HEK293 (cell line): ENCODE results near the gene RAF1.

Experiments used
- GLIS2 ChIP-seq: fragments of 450-650 bp; formaldehyde crosslinking; IDR thresholded peaks from 2 replicates; pipeline ENCODE4 v1.5.1; 2016; ENCODE audit warnings: missing biosample characterization, missing genetic modification characterization
- IKZF3 ChIP-seq: fragments of 450-650 bp; IDR thresholded peaks from 2 replicates; pipeline ENCODE4 v1.5.0; 2018; ENCODE audit warnings: missing biosample characterization, mild to moderate bottlenecking, missing genetic modification characterization, moderate library complexity
- KLF7 ChIP-seq: fragments of 450-650 bp; formaldehyde crosslinking; IDR thresholded peaks from 2 replicates; pipeline ENCODE4 v1.5.1; 2016; ENCODE audit warnings: missing biosample characterization, missing genetic modification characterization, borderline replicate concordance
- WT1 ChIP-seq: fragments of 450-650 bp; formaldehyde crosslinking; IDR thresholded peaks from 2 replicates; pipeline ENCODE4 v1.5.1; 2016; ENCODE audit warnings: missing biosample characterization, missing genetic modification characterization
- ZNF202 ChIP-seq: fragments of 450-650 bp; formaldehyde crosslinking; IDR thresholded peaks from 2 replicates; pipeline ENCODE4 v1.5.1; 2016; ENCODE audit warnings: missing biosample characterization, missing genetic modification characterization, borderline replicate concordance
- ZNF221 ChIP-seq: fragments of 450-650 bp; formaldehyde crosslinking; IDR thresholded peaks from 2 replicates; pipeline ENCODE4 v1.5.1; 2017; ENCODE audit warnings: missing biosample characterization, missing genetic modification characterization, borderline replicate concordance
- ZNF274 ChIP-seq, 2 experiments: fragments of 200-500 bp in 1 of 2; fragments of 450-650 bp in 1 of 2; sonication (Bioruptor generic) in 1 of 2; formaldehyde crosslinking in 1 of 2; IDR thresholded peaks; 2 replicates each; pipeline versions ENCODE4 v1.5.1 to v1.6.1; 2014 to 2016; ENCODE audit warnings: borderline replicate concordance in 1 of 2, inconsistent platforms in 1 of 2, low read length in 1 of 2, missing biosample characterization in 1 of 2, missing genetic modification characterization in 1 of 2
- ZNF324 ChIP-seq: fragments of 450-650 bp; formaldehyde crosslinking; IDR thresholded peaks from 2 replicates; pipeline ENCODE4 v1.5.1; 2016; ENCODE audit warnings: missing biosample characterization, missing genetic modification characterization
- ZNF423 ChIP-seq: fragments of 450-650 bp; formaldehyde crosslinking; IDR thresholded peaks from 2 replicates; pipeline ENCODE4 v1.5.1; 2016; ENCODE audit warnings: missing biosample characterization, missing genetic modification characterization
- ZNF529 ChIP-seq: fragments of 450-650 bp; formaldehyde crosslinking; IDR thresholded peaks from 2 replicates; pipeline ENCODE4 v1.5.1; 2017; ENCODE audit warnings: missing genetic modification characterization, missing biosample characterization; ENCODE audit not compliant: insufficient replicate concordance
- ZNF654 ChIP-seq: fragments of 450-650 bp; formaldehyde crosslinking; IDR thresholded peaks from 2 replicates; pipeline ENCODE4 v1.5.1; 2016; ENCODE audit warnings: low read depth, missing biosample characterization, missing genetic modification characterization
- TF ChIP-seq, protein P1 (sequence below): fragments of 450-650 bp; formaldehyde crosslinking; IDR thresholded peaks from 2 replicates; pipeline ENCODE4 v1.5.1; 2016; ENCODE audit warnings: missing biosample characterization, missing genetic modification characterization
- TF ChIP-seq, protein P2 (sequence below): fragments of 450-650 bp; formaldehyde crosslinking; IDR thresholded peaks from 2 replicates; pipeline ENCODE4 v1.5.0; 2017; ENCODE audit warnings: missing biosample characterization, missing genetic modification characterization, borderline replicate concordance
- TF ChIP-seq, protein P3 (sequence below): fragments of 450-650 bp; formaldehyde crosslinking; IDR thresholded peaks from 2 replicates; pipeline ENCODE4 v1.5.1; 2016; ENCODE audit warnings: missing biosample characterization, missing genetic modification characterization
- TF ChIP-seq, protein P4 (sequence below): fragments of 450-650 bp; formaldehyde crosslinking; IDR thresholded peaks from 2 replicates; pipeline ENCODE4 v1.5.1; 2016; ENCODE audit warnings: missing biosample characterization, missing genetic modification characterization
- TF ChIP-seq, protein P5 (sequence below): fragments of 450-650 bp; formaldehyde crosslinking; IDR thresholded peaks from 2 replicates; pipeline ENCODE4 v1.5.1; 2016; ENCODE audit warnings: missing biosample characterization, missing genetic modification characterization
- TF ChIP-seq, protein P6 (sequence below): fragments of 450-650 bp; formaldehyde crosslinking; IDR thresholded peaks from 2 replicates; pipeline ENCODE4 v1.5.1; 2016; ENCODE audit warnings: missing biosample characterization, missing genetic modification characterization
- TF ChIP-seq, protein P7 (sequence below): fragments of 450-650 bp; formaldehyde crosslinking; IDR thresholded peaks from 2 replicates; pipeline ENCODE4 v1.5.1; 2016; ENCODE audit warnings: missing biosample characterization, missing genetic modification characterization, low read depth
- TF ChIP-seq, protein P8 (sequence below): fragments of 450-650 bp; formaldehyde crosslinking; IDR thresholded peaks from 2 replicates; pipeline ENCODE4 v1.5.1; 2016; ENCODE audit warnings: missing biosample characterization, missing genetic modification characterization
- TF ChIP-seq, protein P9 (sequence below): IDR thresholded peaks from 2 replicates; pipeline ENCODE4 v1.6.1; 2011; ENCODE audit warnings: mild to moderate bottlenecking, low read depth, low read length, borderline replicate concordance

Gene RAF1

DNA sequence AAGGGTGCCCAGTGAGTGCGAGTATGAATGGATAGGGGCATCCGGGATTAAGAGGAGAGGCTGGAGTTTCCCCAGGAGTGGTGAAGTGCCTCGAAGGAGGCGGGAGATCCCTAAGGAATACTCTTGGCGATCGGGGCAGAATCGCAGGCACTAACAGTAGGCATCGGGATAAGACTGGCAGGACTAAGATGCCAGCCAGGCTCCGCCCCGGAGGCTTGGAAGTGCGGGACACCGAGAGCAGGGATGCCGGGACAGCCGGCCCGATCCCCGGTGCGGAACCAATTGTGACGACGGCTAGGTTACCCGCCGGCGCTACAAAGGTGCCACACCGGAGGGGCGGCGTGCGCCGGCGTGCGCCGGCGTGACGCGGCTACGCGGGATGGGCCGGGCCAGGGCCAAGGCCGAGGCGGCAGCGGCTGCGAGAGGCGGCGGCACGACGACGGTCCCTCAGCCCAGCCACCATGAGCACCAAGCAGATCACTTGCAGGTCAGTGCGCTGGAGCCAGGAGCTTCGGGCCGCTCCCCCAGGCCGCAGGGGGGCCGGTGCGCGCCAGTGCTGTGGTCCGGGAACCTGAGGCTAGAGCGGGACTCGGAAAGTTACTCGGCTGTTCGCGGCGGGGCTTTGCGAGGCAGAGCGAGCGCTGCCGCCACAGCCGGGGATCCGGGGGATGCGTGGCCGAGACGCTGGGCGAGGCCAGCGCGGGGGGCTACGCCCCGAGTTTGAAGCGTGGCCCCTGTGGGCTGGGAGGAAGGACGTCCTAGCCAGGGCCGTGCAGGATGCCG lies 107.0 kb downstream of the RAF1 start, which contains the start of gene MKRN2 (continued):
- TF ChIP-seq, protein P1, sequence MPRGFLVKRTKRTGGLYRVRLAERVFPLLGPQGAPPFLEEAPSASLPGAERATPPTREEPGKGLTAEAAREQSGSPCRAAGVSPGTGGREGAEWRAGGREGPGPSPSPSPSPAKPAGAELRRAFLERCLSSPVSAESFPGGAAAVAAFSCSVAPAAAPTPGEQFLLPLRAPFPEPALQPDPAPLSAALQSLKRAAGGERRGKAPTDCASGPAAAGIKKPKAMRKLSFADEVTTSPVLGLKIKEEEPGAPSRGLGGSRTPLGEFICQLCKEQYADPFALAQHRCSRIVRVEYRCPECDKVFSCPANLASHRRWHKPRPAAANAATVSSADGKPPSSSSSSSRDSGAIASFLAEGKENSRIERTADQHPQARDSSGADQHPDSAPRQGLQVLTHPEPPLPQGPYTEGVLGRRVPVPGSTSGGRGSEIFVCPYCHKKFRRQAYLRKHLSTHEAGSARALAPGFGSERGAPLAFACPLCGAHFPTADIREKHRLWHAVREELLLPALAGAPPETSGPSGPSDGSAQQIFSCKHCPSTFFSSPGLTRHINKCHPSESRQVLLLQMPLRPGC (tag by site-specific recombination): peak; percentile 74; the same call in 1 of the 2 replicates
- TF ChIP-seq, protein P2, sequence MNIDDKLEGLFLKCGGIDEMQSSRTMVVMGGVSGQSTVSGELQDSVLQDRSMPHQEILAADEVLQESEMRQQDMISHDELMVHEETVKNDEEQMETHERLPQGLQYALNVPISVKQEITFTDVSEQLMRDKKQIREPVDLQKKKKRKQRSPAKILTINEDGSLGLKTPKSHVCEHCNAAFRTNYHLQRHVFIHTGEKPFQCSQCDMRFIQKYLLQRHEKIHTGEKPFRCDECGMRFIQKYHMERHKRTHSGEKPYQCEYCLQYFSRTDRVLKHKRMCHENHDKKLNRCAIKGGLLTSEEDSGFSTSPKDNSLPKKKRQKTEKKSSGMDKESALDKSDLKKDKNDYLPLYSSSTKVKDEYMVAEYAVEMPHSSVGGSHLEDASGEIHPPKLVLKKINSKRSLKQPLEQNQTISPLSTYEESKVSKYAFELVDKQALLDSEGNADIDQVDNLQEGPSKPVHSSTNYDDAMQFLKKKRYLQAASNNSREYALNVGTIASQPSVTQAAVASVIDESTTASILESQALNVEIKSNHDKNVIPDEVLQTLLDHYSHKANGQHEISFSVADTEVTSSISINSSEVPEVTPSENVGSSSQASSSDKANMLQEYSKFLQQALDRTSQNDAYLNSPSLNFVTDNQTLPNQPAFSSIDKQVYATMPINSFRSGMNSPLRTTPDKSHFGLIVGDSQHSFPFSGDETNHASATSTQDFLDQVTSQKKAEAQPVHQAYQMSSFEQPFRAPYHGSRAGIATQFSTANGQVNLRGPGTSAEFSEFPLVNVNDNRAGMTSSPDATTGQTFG (tag by site-specific recombination): no peak
- TF ChIP-seq ZNF423 (tag by site-specific recombination) (no peak), ZNF221 (peak; percentile 83; the same call in 1 of the 2 replicates), GLIS2 (peak; percentile 95), WT1 (peak; percentile 33; the same call in 1 of the 2 replicates), IKZF3 (tag by site-specific recombination) (peak; percentile 98), ZNF529 (tag by site-specific recombination) (no peak), ZNF202 (tag by site-specific recombination) (no peak), ZNF274 (IDR thresholded peaks at IDR 0.05; ENCODE audit: low read length) (no peak), ZNF274 (tag by site-specific recombination; IDR thresholded peaks at IDR 0.05; ENCODE audit: borderline replicate concordance) (no peak), KLF7 (tag by site-specific recombination) (peak; percentile 51), ZNF324 (peak; percentile 77), ZNF654 (tag by site-specific recombination) (no peak; the same call in 1 of the 2 replicates)
- TF ChIP-seq, protein P3, sequence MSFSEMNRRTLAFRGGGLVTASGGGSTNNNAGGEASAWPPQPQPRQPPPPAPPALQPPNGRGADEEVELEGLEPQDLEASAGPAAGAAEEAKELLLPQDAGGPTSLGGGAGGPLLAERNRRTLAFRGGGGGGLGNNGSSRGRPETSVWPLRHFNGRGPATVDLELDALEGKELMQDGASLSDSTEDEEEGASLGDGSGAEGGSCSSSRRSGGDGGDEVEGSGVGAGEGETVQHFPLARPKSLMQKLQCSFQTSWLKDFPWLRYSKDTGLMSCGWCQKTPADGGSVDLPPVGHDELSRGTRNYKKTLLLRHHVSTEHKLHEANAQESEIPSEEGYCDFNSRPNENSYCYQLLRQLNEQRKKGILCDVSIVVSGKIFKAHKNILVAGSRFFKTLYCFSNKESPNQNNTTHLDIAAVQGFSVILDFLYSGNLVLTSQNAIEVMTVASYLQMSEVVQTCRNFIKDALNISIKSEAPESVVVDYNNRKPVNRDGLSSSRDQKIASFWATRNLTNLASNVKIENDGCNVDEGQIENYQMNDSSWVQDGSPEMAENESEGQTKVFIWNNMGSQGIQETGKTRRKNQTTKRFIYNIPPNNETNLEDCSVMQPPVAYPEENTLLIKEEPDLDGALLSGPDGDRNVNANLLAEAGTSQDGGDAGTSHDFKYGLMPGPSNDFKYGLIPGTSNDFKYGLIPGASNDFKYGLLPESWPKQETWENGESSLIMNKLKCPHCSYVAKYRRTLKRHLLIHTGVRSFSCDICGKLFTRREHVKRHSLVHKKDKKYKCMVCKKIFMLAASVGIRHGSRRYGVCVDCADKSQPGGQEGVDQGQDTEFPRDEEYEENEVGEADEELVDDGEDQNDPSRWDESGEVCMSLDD (tag by site-specific recombination): peak; percentile 72
- TF ChIP-seq, protein P4, sequence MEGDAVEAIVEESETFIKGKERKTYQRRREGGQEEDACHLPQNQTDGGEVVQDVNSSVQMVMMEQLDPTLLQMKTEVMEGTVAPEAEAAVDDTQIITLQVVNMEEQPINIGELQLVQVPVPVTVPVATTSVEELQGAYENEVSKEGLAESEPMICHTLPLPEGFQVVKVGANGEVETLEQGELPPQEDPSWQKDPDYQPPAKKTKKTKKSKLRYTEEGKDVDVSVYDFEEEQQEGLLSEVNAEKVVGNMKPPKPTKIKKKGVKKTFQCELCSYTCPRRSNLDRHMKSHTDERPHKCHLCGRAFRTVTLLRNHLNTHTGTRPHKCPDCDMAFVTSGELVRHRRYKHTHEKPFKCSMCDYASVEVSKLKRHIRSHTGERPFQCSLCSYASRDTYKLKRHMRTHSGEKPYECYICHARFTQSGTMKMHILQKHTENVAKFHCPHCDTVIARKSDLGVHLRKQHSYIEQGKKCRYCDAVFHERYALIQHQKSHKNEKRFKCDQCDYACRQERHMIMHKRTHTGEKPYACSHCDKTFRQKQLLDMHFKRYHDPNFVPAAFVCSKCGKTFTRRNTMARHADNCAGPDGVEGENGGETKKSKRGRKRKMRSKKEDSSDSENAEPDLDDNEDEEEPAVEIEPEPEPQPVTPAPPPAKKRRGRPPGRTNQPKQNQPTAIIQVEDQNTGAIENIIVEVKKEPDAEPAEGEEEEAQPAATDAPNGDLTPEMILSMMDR (tag by site-specific recombination): peak; percentile 70
- TF ChIP-seq, protein P5, sequence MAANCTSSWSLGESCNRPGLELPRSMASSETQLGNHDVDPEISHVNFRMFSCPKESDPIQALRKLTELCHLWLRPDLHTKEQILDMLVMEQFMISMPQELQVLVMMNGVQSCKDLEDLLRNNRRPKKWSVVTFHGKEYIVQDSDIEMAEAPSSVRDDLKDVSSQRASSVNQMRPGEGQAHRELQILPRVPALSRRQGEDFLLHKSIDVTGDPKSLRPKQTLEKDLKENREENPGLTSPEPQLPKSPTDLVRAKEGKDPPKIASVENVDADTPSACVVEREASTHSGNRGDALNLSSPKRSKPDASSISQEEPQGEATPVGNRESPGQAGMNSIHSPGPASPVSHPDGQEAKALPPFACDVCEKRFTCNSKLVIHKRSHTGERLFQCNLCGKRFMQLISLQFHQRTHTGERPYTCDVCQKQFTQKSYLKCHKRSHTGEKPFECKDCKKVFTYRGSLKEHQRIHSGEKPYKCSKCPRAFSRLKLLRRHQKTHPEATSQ (tag by site-specific recombination): peak; percentile 83
- TF ChIP-seq, protein P6, sequence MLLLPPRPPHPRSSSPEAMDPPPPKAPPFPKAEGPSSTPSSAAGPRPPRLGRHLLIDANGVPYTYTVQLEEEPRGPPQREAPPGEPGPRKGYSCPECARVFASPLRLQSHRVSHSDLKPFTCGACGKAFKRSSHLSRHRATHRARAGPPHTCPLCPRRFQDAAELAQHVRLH (tag by site-specific recombination): peak; percentile 58; the same call in 1 of the 2 replicates
- TF ChIP-seq, protein P7, sequence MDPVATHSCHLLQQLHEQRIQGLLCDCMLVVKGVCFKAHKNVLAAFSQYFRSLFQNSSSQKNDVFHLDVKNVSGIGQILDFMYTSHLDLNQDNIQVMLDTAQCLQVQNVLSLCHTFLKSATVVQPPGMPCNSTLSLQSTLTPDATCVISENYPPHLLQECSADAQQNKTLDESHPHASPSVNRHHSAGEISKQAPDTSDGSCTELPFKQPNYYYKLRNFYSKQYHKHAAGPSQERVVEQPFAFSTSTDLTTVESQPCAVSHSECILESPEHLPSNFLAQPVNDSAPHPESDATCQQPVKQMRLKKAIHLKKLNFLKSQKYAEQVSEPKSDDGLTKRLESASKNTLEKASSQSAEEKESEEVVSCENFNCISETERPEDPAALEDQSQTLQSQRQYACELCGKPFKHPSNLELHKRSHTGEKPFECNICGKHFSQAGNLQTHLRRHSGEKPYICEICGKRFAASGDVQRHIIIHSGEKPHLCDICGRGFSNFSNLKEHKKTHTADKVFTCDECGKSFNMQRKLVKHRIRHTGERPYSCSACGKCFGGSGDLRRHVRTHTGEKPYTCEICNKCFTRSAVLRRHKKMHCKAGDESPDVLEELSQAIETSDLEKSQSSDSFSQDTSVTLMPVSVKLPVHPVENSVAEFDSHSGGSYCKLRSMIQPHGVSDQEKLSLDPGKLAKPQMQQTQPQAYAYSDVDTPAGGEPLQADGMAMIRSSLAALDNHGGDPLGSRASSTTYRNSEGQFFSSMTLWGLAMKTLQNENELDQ (tag by site-specific recombination): no peak
- TF ChIP-seq, protein P8, sequence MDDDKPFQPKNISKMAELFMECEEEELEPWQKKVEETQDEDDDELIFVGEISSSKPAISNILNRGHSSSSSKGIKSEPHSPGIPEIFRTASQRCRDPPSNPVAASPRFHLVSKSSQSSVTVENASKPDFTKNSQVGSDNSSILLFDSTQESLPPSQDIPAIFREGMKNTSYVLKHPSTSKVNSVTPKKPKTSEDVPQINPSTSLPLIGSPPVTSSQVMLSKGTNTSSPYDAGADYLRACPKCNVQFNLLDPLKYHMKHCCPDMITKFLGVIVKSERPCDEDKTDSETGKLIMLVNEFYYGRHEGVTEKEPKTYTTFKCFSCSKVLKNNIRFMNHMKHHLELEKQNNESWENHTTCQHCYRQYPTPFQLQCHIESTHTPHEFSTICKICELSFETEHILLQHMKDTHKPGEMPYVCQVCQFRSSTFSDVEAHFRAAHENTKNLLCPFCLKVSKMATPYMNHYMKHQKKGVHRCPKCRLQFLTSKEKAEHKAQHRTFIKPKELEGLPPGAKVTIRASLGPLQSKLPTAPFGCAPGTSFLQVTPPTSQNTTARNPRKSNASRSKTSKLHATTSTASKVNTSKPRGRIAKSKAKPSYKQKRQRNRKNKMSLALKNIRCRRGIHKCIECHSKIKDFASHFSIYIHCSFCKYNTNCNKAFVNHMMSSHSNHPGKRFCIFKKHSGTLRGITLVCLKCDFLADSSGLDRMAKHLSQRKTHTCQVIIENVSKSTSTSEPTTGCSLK (tag by site-specific recombination): no peak
- TF ChIP-seq, protein P9, sequence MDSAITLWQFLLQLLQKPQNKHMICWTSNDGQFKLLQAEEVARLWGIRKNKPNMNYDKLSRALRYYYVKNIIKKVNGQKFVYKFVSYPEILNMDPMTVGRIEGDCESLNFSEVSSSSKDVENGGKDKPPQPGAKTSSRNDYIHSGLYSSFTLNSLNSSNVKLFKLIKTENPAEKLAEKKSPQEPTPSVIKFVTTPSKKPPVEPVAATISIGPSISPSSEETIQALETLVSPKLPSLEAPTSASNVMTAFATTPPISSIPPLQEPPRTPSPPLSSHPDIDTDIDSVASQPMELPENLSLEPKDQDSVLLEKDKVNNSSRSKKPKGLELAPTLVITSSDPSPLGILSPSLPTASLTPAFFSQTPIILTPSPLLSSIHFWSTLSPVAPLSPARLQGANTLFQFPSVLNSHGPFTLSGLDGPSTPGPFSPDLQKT: no peak
